Mucosa of gallbladder (tissue), 1 donor: ENCODE measurements around the gene ITK. TPM values are rescaled to one million over a fixed set of nuclear protein-coding genes. Genes with fewer than 3 reads are reported as not detected.
A peak's percentile ranks its signal among the peaks of the same experiment; 100 is the strongest.

Experiments
- DNase-seq: peaks from one replicate; pipeline ENCODE4 v3.0.0-alpha.2; 2020; ENCODE audit warnings: low spot score
- total RNA-seq: library from RNA; stranded (reverse); gene quantifications from one replicate; pipeline ENCODE4 v1.2.1, GENCODE V29; 2021
- donor health status: DM: no; HTN: no; CAD: no.

Gene ITK
- total RNA-seq, result 6.0 TPM

GRCh38 chr5:157180374-157181264, at the start of gene ITK:
TSS of gene ITK (plus strand) at chr5:157180840. CDS start at chr5:157180978, 138 bp downstream.
- no peak for DNase-seq

- no peak for DNase-seq
Observed at GRCh38 chr5:157130925-157131324, 49.7 kb upstream of the ITK start.

GRCh38 chr5:157132281-157132612, 48.4 kb upstream of the ITK start:
- DNase-seq, result no peak

- DNase-seq, result no peak
Observed at GRCh38 chr5:157137691-157138090, 42.9 kb upstream of the ITK start.

- peak; percentile 97 for DNase-seq
Observed at GRCh38 chr5:157142317-157143126, 38.1 kb upstream of the ITK start, which contains the start of gene MED7. TSS of gene MED7 (minus strand) at chr5:157142865. CDS start at chr5:157139431, 3,434 bp downstream.

- DNase-seq, result peak; percentile 45
Observed at GRCh38 chr5:157143127-157143971, 37.3 kb upstream of the ITK start.

GRCh38 chr5:157148734-157149615, 31.7 kb upstream of the ITK start:
- DNase-seq, result peak; percentile 78

- DNase-seq, result no peak
Observed at GRCh38 chr5:157150995-157151394, 29.6 kb upstream of the ITK start.

- no peak for DNase-seq
Observed at GRCh38 chr5:157155297-157155696, 25.3 kb upstream of the ITK start.

- DNase-seq, result no peak
Observed at GRCh38 chr5:157157293-157157891, 23.2 kb upstream of the ITK start.

GRCh38 chr5:157159209-157159751, 21.4 kb upstream of the ITK start:
- DNase-seq, result no peak

GRCh38 chr5:157160001-157160400, 20.6 kb upstream of the ITK start:
- DNase-seq, result no peak

- DNase-seq, result no peak
Observed at GRCh38 chr5:157161996-157162395, 18.6 kb upstream of the ITK start.

- no peak for DNase-seq
Observed at GRCh38 chr5:157162919-157163510, 17.6 kb upstream of the ITK start.

GRCh38 chr5:157164521-157164920, 16.1 kb upstream of the ITK start:
- DNase-seq, result no peak

- DNase-seq, result no peak
Observed at GRCh38 chr5:157165261-157165660, 15.4 kb upstream of the ITK start.

- DNase-seq, result no peak
Observed at GRCh38 chr5:157165668-157166067, 15.0 kb upstream of the ITK start.

GRCh38 chr5:157166214-157167213, 14.1 kb upstream of the ITK start, which contains the start of gene GARIN3:
TSS of gene GARIN3 (minus strand) at chr5:157166264. CDS start at chr5:157166168, 96 bp downstream.
- DNase-seq, result no peak
